Activated T-cell treated with anti-CD3 and anti-CD28 coated beads, Interleukin-2, amount 50 U/mL, for 1 hour (primary cell): Measurements from ENCODE around the gene RAC3.

Experiments
- DNase-seq: peaks from one replicate; pipeline ENCODE4 v3.0.0-alpha.2; 2020

Gene RAC3

GRCh38 chr17:82045936-82046484, 14.5 kb downstream of the RAC3 start:
- DNase-seq, result no peak

- no peak for DNase-seq
These were observed 15.4 kb downstream of the RAC3 start for GRCh38 chr17:82046903-82047302.

- no peak for DNase-seq
These were observed 15.9 kb downstream of the RAC3 start for GRCh38 chr17:82047379-82047778.

- no peak for DNase-seq
These were observed 16.6 kb downstream of the RAC3 start for GRCh38 chr17:82047914-82048570.

- DNase-seq, result no peak
These were observed 17.1 kb downstream of the RAC3 start for GRCh38 chr17:82048571-82048971.

GRCh38 chr17:82049106-82049505, 17.6 kb downstream of the RAC3 start:
- DNase-seq, result no peak

GRCh38 chr17:82049521-82049971, 18.1 kb downstream of the RAC3 start:
- no peak for DNase-seq

GRCh38 chr17:82050152-82050760, 18.8 kb downstream of the RAC3 start:
- no peak for DNase-seq

- no peak for DNase-seq
These were observed 19.5 kb downstream of the RAC3 start for GRCh38 chr17:82050761-82051641.

GRCh38 chr17:82051776-82052637, 20.5 kb downstream of the RAC3 start, which contains the start of the genes GPS1 and RFNG:
TSS of gene GPS1 (plus strand) at chr17:82051898. CDS start at chr17:82051932, 34 bp downstream.
TSS of gene RFNG (minus strand) at chr17:82051811. CDS start at chr17:82051766, 45 bp downstream.
- peak; percentile 84 for DNase-seq

- no peak for DNase-seq
These were observed 21.2 kb downstream of the RAC3 start for GRCh38 chr17:82052638-82053059.

GRCh38 chr17:82053130-82053529, 21.7 kb downstream of the RAC3 start:
- DNase-seq, result no peak

- DNase-seq, result no peak
These were observed 22.2 kb downstream of the RAC3 start for GRCh38 chr17:82053556-82054263.

- no peak for DNase-seq
These were observed 23.0 kb downstream of the RAC3 start for GRCh38 chr17:82054351-82055022.

GRCh38 chr17:82055023-82055964, 23.8 kb downstream of the RAC3 start:
- no peak for DNase-seq

GRCh38 chr17:82055965-82056728, 24.7 kb downstream of the RAC3 start:
- DNase-seq, result no peak

GRCh38 chr17:82056729-82057621, 25.5 kb downstream of the RAC3 start:
- no peak for DNase-seq
